Skeletal muscle cell (primary cell): ENCODE measurements around the gene THADA.
"Not testable (repeated sequence)": the region's sequence is repeated elsewhere in the genome, so short reads cannot be mapped to it uniquely, and the experiment has no call there.

Source experiments
- DNase-seq: peaks from one replicate; pipeline ENCODE4 v3.0.0-alpha.2; 2010; ENCODE audit warnings: low read depth
- H3K4me3 ChIP-seq: 2 replicates; pipeline ENCODE4 v1.5.1; 2011; ENCODE audit warnings: low read depth, mild to moderate bottlenecking, control low read depth, low read length, moderate library complexity

Gene THADA

GRCh38 chr2:43194121-43194869 lies 401.5 kb downstream of the THADA start:
- DNase-seq = no peak
- H3K4me3 ChIP-seq = no peak overlapping the region

GRCh38 chr2:43193652-43194120 lies 402.2 kb downstream of the THADA start:
- DNase-seq = no peak
- no peak overlapping the region for H3K4me3 ChIP-seq

GRCh38 chr2:43192744-43193651 lies 402.8 kb downstream of the THADA start:
- H3K4me3 ChIP-seq = no peak overlapping the region
- no peak for DNase-seq

- DNase-seq = no peak
Observed at GRCh38 chr2:43191947-43192516, 403.8 kb downstream of the THADA start.

GRCh38 chr2:43190311-43191052 lies 405.4 kb downstream of the THADA start:
- no peak overlapping the region for H3K4me3 ChIP-seq
- no peak for DNase-seq

More at GRCh38 chr2:43191947-43192516, 403.8 kb downstream of the THADA start:
- no peak overlapping the region for H3K4me3 ChIP-seq

- H3K4me3 ChIP-seq, DNase-seq: not testable (repeated sequence)
Observed at GRCh38 chr2:43189861-43190260, 406.0 kb downstream of the THADA start.

GRCh38 chr2:43188561-43189386 lies 407.1 kb downstream of the THADA start:
- H3K4me3 ChIP-seq = no peak overlapping the region
- no peak for DNase-seq

- no peak for DNase-seq
- H3K4me3 ChIP-seq = no peak overlapping the region
Observed at GRCh38 chr2:43186679-43187374, 409.0 kb downstream of the THADA start.

GRCh38 chr2:43186321-43186678 lies 409.5 kb downstream of the THADA start:
- DNase-seq = no peak
- no peak overlapping the region for H3K4me3 ChIP-seq

- no peak overlapping the region for H3K4me3 ChIP-seq
- no peak for DNase-seq
Observed at GRCh38 chr2:43185146-43185545, 410.7 kb downstream of the THADA start.

- DNase-seq = no peak
- H3K4me3 ChIP-seq = no peak overlapping the region
Observed at GRCh38 chr2:43184339-43184895, 411.4 kb downstream of the THADA start.

GRCh38 chr2:43183743-43184142 lies 412.1 kb downstream of the THADA start:
- no peak overlapping the region for H3K4me3 ChIP-seq
- DNase-seq = no peak

GRCh38 chr2:43180897-43181296 lies 414.9 kb downstream of the THADA start:
- no peak for DNase-seq
- no peak overlapping the region for H3K4me3 ChIP-seq
